HCT116 (cell line): ENCODE data around the gene CES4A. TPM values are rescaled to one million over a fixed set of nuclear protein-coding genes. Genes with fewer than 3 reads are reported as not detected.

Source experiments
- ATAC-seq: fragments of 200-7000 bp; cut with Tn5 transposase; 2 replicates; pipeline ENCODE4 v1.9.1; 2020; ENCODE audit warnings: mild to moderate bottlenecking, moderate library complexity
- BruUV-seq: library from RNA; stranded (reverse); fragments of 400-500 nt; replicated peaks from 2 replicates; lab custom pipeline; 2021; lab: Mats Ljungman, UMichigan
- CTCF ChIA-PET: fragments of 300-600 bp; sonication (Branson Sonifier 250); formaldehyde crosslinking; loops from one replicate; lab custom pipeline; 2021; ENCODE audit warnings: antibody characterized with exemption; lab: Charles Lee
- POLR2A ChIA-PET: fragments of 300-600, 350-600 bp; sonication (Branson Sonifier 250); formaldehyde crosslinking; loops from one replicate; lab custom pipeline; 2021; ENCODE audit warnings: antibody characterized with exemption; lab: Charles Lee
- RAD21 ChIA-PET, 2 experiments: fragments of 300-600 bp; sonication (Branson Sonifier 250); formaldehyde crosslinking; loops; one replicate each; lab custom pipeline; 2023; ENCODE audit warnings: low total read pairs in 2 of 2; ENCODE audit not compliant: uncharacterized antibody in 2 of 2, unreplicated experiment in 2 of 2, low non-redundant PET in 1 of 2; lab: Charles Lee
- DNase-seq: peaks from one replicate; pipeline ENCODE4 v3.0.0-alpha.2; 2010; ENCODE audit warnings: low read depth, low spot score
- H2AFZ ChIP-seq: fragments of 200-600 bp; shearing (Covaris generic), sonication (generic); 2 replicates; pipeline ENCODE4 v1.6.1; 2017; ENCODE audit warnings: low read depth, mixed run types, mixed read lengths, antibody characterized with exemption, low read length; ENCODE audit not compliant: poor library complexity, severe bottlenecking
- H3K27ac ChIP-seq: 2 replicates; pipeline ENCODE4 v1.5.1; 2012; ENCODE audit warnings: low read depth, low read length
- H3K27me3 ChIP-seq: fragments of 200-600 bp; sonication (generic); 2 replicates; pipeline ENCODE4 v1.6.1; 2016; ENCODE audit warnings: mixed run types, low read length, mixed read lengths; ENCODE audit not compliant: insufficient read depth
- H3K36me3 ChIP-seq, 2 experiments: fragments of 200-500 bp in 1 of 2; fragments of 200-600 bp in 1 of 2; sonication (Bioruptor generic) in 1 of 2; sonication (generic) in 1 of 2; 2 replicates each; pipeline versions ENCODE4 v1.5.1 to v1.6.1; 2014 to 2016; ENCODE audit warnings: low read length in 2 of 2, inconsistent platforms in 1 of 2, mixed read lengths in 1 of 2, mixed run types in 1 of 2; ENCODE audit not compliant: insufficient read depth in 2 of 2, control insufficient read depth in 1 of 2
- H3K4me1 ChIP-seq, 2 experiments: fragments of 200-600 bp in 1 of 2; sonication (generic) in 1 of 2; 2 replicates each; pipeline versions ENCODE4 v1.5.1 to v1.6.1; 2012 to 2017; ENCODE audit warnings: low read length in 2 of 2, inconsistent platforms in 1 of 2, mild to moderate bottlenecking in 1 of 2, mixed read lengths in 1 of 2, mixed run types in 1 of 2, moderate library complexity in 1 of 2; ENCODE audit not compliant: insufficient read depth in 2 of 2, control insufficient read depth in 1 of 2
- H3K4me2 ChIP-seq: fragments of 200-600 bp; sonication (generic); 2 replicates; pipeline ENCODE4 v1.6.1; 2017; ENCODE audit warnings: mixed run types, low read length, mixed read lengths
- H3K4me3 ChIP-seq, 2 experiments: fragments of 200-600 bp in 1 of 2; sonication (generic) in 1 of 2; replicated peaks in 1 of 2; 2 replicates each; pipeline ENCODE4 v1.5.1; 2011 to 2016; ENCODE audit warnings: low read length in 2 of 2, control low read depth in 1 of 2, low read depth in 1 of 2, mild to moderate bottlenecking in 1 of 2, mixed read lengths in 1 of 2, mixed run types in 1 of 2
- H3K79me2 ChIP-seq: fragments of 200-600 bp; sonication (generic); 2 replicates; pipeline ENCODE4 v1.6.1; 2017; ENCODE audit warnings: mild to moderate bottlenecking, mixed run types, low read length, moderate library complexity, mixed read lengths; ENCODE audit not compliant: insufficient read depth
- H3K9ac ChIP-seq: fragments of 200-600 bp; sonication (generic); 2 replicates; pipeline ENCODE4 v1.6.1; 2016; ENCODE audit warnings: low read length, mixed read lengths
- H3K9me2 ChIP-seq: fragments of 200-600 bp; sonication (generic), shearing (Covaris generic); 2 replicates; pipeline ENCODE4 v1.6.1; 2017; ENCODE audit warnings: mixed run types, mild to moderate bottlenecking, moderate library complexity; ENCODE audit not compliant: insufficient read depth
- H3K9me3 ChIP-seq, 2 experiments: fragments of 200-500 bp in 1 of 2; fragments of 200-600 bp in 1 of 2; sonication (Bioruptor generic) in 1 of 2; sonication (generic) in 1 of 2; 2 replicates each; pipeline ENCODE4 v1.6.1; 2014 to 2017; ENCODE audit warnings: low read length in 2 of 2, mixed read lengths in 2 of 2, inconsistent platforms in 1 of 2, low read depth in 1 of 2, mild to moderate bottlenecking in 1 of 2, mixed run types in 1 of 2, moderate library complexity in 1 of 2; ENCODE audit not compliant: control insufficient read depth in 1 of 2, insufficient read depth in 1 of 2
- H4K20me1 ChIP-seq: fragments of 200-600 bp; sonication (generic), shearing (Covaris generic); 2 replicates; pipeline ENCODE4 v1.6.1; 2017; ENCODE audit warnings: mixed run types, mild to moderate bottlenecking, moderate library complexity; ENCODE audit not compliant: insufficient read depth
- CBX3 ChIP-seq: IDR thresholded peaks from 2 replicates; pipeline ENCODE4 v1.6.1; 2012; ENCODE audit warnings: low read depth
- EGR1 ChIP-seq: IDR thresholded peaks from 2 replicates; pipeline ENCODE4 v1.6.1; 2012; ENCODE audit warnings: low read depth
- ELF1 ChIP-seq: IDR thresholded peaks from 2 replicates; pipeline ENCODE4 v1.6.1; 2012; ENCODE audit warnings: low read depth, borderline replicate concordance
- POLR2A ChIP-seq: IDR thresholded peaks from 2 replicates; pipeline ENCODE4 v1.7.0; 2011; ENCODE audit warnings: borderline replicate concordance; ENCODE audit not compliant: insufficient read depth, insufficient read length; ENCODE audit errors: extremely low read depth
- POLR2AphosphoS5 ChIP-seq: IDR thresholded peaks from 2 replicates; pipeline ENCODE4 v1.6.1; 2011; ENCODE audit warnings: mild to moderate bottlenecking, low read depth, low read length, moderate library complexity
- TCF7L2 ChIP-seq: IDR thresholded peaks from 2 replicates; pipeline ENCODE4 v1.7.0; 2011; ENCODE audit warnings: borderline replicate concordance, inconsistent platforms; ENCODE audit not compliant: insufficient read depth, insufficient read length; ENCODE audit errors: extremely low read depth
- YY1 ChIP-seq: IDR thresholded peaks from 2 replicates; pipeline ENCODE4 v1.6.1; 2011; ENCODE audit warnings: low read length, low read depth, moderate library complexity, mild to moderate bottlenecking; ENCODE audit not compliant: insufficient replicate concordance; ENCODE audit errors: extremely low read depth
- intact Hi-C: fragments of 100-400 bp; cut with micrococcal nuclease; formaldehyde crosslinking; loops from 2 replicates; pipeline ENCODE4 v1.10.0; 2022
- total RNA-seq: library from RNA; stranded (reverse); gene quantifications from one replicate; pipeline ENCODE4 v1.2.1, GENCODE V29; 2021; ENCODE audit not compliant: unreplicated experiment
- TF ChIP-seq, protein P1 (sequence below): IDR thresholded peaks from 2 replicates; pipeline ENCODE4 v1.6.1; 2012
- TF ChIP-seq, protein P2 (sequence below): IDR thresholded peaks from 2 replicates; pipeline ENCODE4 v1.6.1; 2011; ENCODE audit warnings: mild to moderate bottlenecking, low read length, moderate library complexity; ENCODE audit not compliant: insufficient replicate concordance; ENCODE audit errors: extremely low read depth

Gene CES4A
- total RNA-seq, 1 experiment from 2014 or later = not detected

DNA sequence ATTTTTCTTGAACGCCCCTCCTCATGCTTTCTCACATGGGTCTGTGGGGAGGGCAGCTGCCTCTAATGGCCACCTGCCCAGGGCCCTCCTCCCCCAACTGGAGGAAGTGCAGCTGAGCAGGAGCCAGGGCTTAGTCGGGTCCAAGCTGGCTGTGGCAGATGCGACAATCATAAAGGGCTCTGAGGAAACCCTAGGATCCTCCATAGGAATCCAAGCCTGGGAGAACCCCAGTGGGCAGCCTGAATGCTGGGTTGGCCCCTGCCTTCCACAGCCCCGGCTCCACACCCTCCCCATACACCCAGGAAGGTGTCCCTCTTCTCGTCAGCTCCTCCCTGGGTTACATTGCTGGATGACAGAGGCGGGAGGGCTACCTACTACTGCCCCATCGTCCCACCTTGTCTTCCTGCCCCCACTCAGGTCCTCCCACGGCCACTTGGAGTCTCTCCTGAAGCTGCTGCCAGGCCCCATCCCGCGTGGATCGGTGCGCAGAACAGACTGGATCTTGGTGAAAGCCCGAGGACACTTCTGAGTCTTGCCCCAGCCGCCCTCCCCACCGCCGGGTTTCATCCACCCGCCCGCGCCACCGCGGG lies 24.9 kb downstream of the CES4A start:
- ChIA-PET RAD21 (interaction anchor here (0.9 to 1.4 kb wide), 3 partner anchors 59 to 142 kb away, joined by 3 to 4 read pairs (median 3); no protein-coding TSS in a partner anchor), POLR2A (no interaction called here), CTCF (interaction anchor here (0.7 to 2.6 kb wide), 5 partner anchors 52 to 172 kb away, joined by 3 to 13 read pairs (median 9); partner anchors contain the start of gene CES3)
- BruUV-seq = no TSS peak
- Histone ChIP-seq H3K4me2 (peak overlapping the region; percentile 83), H3K4me3 (peak overlapping the region; percentile 43 to 59), H4K20me1 (no peaks in the 10 kb centered on the region), H3K27ac (peak overlapping the region; percentile 75; the same call in 1 of the 2 replicates)
- TF ChIP-seq ELF1 (no peak), YY1 (no peak), TCF7L2 (no peak), CBX3 (no peak), POLR2A (no peak), POLR2AphosphoS5 (no peak), EGR1 (no peak)
- TF ChIP-seq, protein P1, sequence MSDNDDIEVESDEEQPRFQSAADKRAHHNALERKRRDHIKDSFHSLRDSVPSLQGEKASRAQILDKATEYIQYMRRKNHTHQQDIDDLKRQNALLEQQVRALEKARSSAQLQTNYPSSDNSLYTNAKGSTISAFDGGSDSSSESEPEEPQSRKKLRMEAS = no peak
- TF ChIP-seq, protein P2, sequence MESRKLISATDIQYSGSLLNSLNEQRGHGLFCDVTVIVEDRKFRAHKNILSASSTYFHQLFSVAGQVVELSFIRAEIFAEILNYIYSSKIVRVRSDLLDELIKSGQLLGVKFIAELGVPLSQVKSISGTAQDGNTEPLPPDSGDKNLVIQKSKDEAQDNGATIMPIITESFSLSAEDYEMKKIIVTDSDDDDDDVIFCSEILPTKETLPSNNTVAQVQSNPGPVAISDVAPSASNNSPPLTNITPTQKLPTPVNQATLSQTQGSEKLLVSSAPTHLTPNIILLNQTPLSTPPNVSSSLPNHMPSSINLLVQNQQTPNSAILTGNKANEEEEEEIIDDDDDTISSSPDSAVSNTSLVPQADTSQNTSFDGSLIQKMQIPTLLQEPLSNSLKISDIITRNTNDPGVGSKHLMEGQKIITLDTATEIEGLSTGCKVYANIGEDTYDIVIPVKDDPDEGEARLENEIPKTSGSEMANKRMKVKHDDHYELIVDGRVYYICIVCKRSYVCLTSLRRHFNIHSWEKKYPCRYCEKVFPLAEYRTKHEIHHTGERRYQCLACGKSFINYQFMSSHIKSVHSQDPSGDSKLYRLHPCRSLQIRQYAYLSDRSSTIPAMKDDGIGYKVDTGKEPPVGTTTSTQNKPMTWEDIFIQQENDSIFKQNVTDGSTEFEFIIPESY = no peak
- TF ChIP-seq, all 23 proteins: peak for 0
- no peaks in the 10 kb centered on the region for H3K9me2 ChIP-seq
- peak overlapping the region; percentile 69 for H3K9ac ChIP-seq
- H3K79me2 ChIP-seq = no peaks in the 10 kb centered on the region
- H3K27me3 ChIP-seq = no peaks in the 10 kb centered on the region
- H2AFZ ChIP-seq = no peak overlapping the region
- ATAC-seq = peak; percentile 4; the same call in 1 of the 2 replicates
- peaks cover 20 to 30% of the 10 kb centered on the region in 2 experiments for H3K4me1 ChIP-seq
- DNase-seq = no peak
- no peaks in the 10 kb centered on the region for H3K9me3 ChIP-seq
- no peaks in the 10 kb centered on the region for H3K36me3 ChIP-seq
- intact Hi-C loops = no loop called here
